IMR-90 (cell line): ENCODE results near the gene SENP5. TPM values are rescaled to one million over a fixed set of nuclear protein-coding genes. Genes with fewer than 3 reads are reported as not detected.

ENCODE experiments used
- ATAC-seq: fragments of 200-7000 bp; cut with Tn5 transposase; 2 replicates; pipeline ENCODE4 v1.9.1; 2020; ENCODE audit warnings: low read depth, mild to moderate bottlenecking, moderate library complexity
- BruUV-seq: library from RNA; stranded (reverse); fragments of 400-500 nt; replicated peaks from 2 replicates; lab custom pipeline; 2021; lab: Mats Ljungman, UMichigan
- CTCF ChIA-PET: fragments of 300-600 bp; formaldehyde crosslinking; extraction: SDS; loops from one replicate; lab custom pipeline; 2021; ENCODE audit warnings: antibody characterized with exemption; lab: Yijun Ruan, JAX
- POLR2A ChIA-PET: fragments of 300-600 bp; sonication (Branson Sonifier 250); formaldehyde crosslinking; loops from one replicate; lab custom pipeline; 2022; ENCODE audit warnings: antibody characterized with exemption; ENCODE audit not compliant: unreplicated experiment; lab: Charles Lee
- DNase-seq: peaks from one replicate; pipeline ENCODE4 v3.0.0; 2013
- H2AFZ ChIP-seq: replicated peaks from 2 replicates; pipeline ENCODE3; 2013; ENCODE audit warnings: low read length, mild to moderate bottlenecking; ENCODE audit not compliant: poor library complexity
- H2AK5ac ChIP-seq: 2 replicates; pipeline ENCODE4 v1.6.1; 2013; ENCODE audit warnings: low read depth, low read length, inconsistent platforms
- H2AK9ac ChIP-seq: replicated peaks from 2 replicates; pipeline ENCODE3; 2013; ENCODE audit warnings: mild to moderate bottlenecking, low read depth, low read length, moderate library complexity; ENCODE audit not compliant: poor library complexity
- H2BK120ac ChIP-seq: 2 replicates; pipeline ENCODE4 v1.6.1; 2013; ENCODE audit warnings: low read depth, low read length, inconsistent platforms
- H2BK15ac ChIP-seq: 3 replicates; pipeline ENCODE4 v1.6.1; 2013; ENCODE audit warnings: low read depth, low read length, inconsistent platforms
- H2BK20ac ChIP-seq: 2 replicates; pipeline ENCODE4 v1.6.1; 2013; ENCODE audit warnings: low read depth, mild to moderate bottlenecking, inconsistent platforms, low read length, moderate library complexity
- H2BK5ac ChIP-seq: 2 replicates; pipeline ENCODE4 v1.6.1; 2013; ENCODE audit warnings: mild to moderate bottlenecking, low read depth, low read length, inconsistent platforms; ENCODE audit not compliant: poor library complexity, severe bottlenecking
- H3K14ac ChIP-seq: replicated peaks from 2 replicates; pipeline ENCODE4 v1.6.1; 2013; ENCODE audit warnings: low read depth, low read length, inconsistent platforms
- H3K18ac ChIP-seq: 2 replicates; pipeline ENCODE4 v1.6.1; 2013; ENCODE audit warnings: low read depth, low read length, control low read depth
- H3K23ac ChIP-seq: 2 replicates; pipeline ENCODE4 v1.6.1; 2013; ENCODE audit warnings: low read depth, low read length, inconsistent platforms
- H3K27ac ChIP-seq: 2 replicates; pipeline ENCODE4 v1.5.1; 2013; ENCODE audit warnings: mild to moderate bottlenecking, control low read depth, low read length; ENCODE audit not compliant: insufficient read depth
- H3K27me3 ChIP-seq: 2 replicates; pipeline ENCODE4 v1.6.1; 2013; ENCODE audit warnings: low read length; ENCODE audit not compliant: control insufficient read depth, insufficient read depth
- H3K36me3 ChIP-seq: 2 replicates; pipeline ENCODE4 v1.6.1; 2013; ENCODE audit warnings: low read length, mixed read lengths; ENCODE audit not compliant: control insufficient read depth, insufficient read depth
- H3K4ac ChIP-seq: 2 replicates; pipeline ENCODE4 v1.6.1; 2013; ENCODE audit warnings: low read depth, low read length, inconsistent platforms
- H3K4me1 ChIP-seq: 2 replicates; pipeline ENCODE4 v1.6.1; 2013; ENCODE audit warnings: low read length, mixed read lengths; ENCODE audit not compliant: control insufficient read depth, insufficient read depth
- H3K4me2 ChIP-seq: 2 replicates; pipeline ENCODE4 v1.6.1; 2013; ENCODE audit warnings: low read depth, mild to moderate bottlenecking, control low read depth, low read length, moderate library complexity
- H3K4me3 ChIP-seq: 2 replicates; pipeline ENCODE4 v1.5.1; 2013; ENCODE audit warnings: low read depth, mild to moderate bottlenecking, control low read depth, low read length, moderate library complexity; ENCODE audit not compliant: insufficient read depth
- H3K56ac ChIP-seq: 2 replicates; pipeline ENCODE4 v1.6.1; 2013; ENCODE audit warnings: low read length, inconsistent platforms; ENCODE audit not compliant: insufficient read depth; ENCODE audit errors: extremely low read depth
- H3K79me1 ChIP-seq, 2 experiments: 2 replicates each; pipeline ENCODE4 v1.6.1; 2013; ENCODE audit warnings: low read length in 2 of 2, inconsistent platforms in 1 of 2, low read depth in 1 of 2
- H3K9ac ChIP-seq: 2 replicates; pipeline ENCODE4 v1.6.1; 2013; ENCODE audit warnings: low read depth, low read length, control low read depth
- H3K9me1 ChIP-seq: 2 replicates; pipeline ENCODE4 v1.6.1; 2013; ENCODE audit warnings: low read length, inconsistent platforms; ENCODE audit not compliant: insufficient read depth
- H3K9me3 ChIP-seq: 2 replicates; pipeline ENCODE4 v1.6.1; 2013; ENCODE audit warnings: low read length; ENCODE audit not compliant: control insufficient read depth, insufficient read depth
- H4K20me1 ChIP-seq: 2 replicates; pipeline ENCODE4 v1.6.1; 2013; ENCODE audit warnings: low read length, inconsistent platforms; ENCODE audit not compliant: insufficient read depth
- H4K5ac ChIP-seq: 2 replicates; pipeline ENCODE4 v1.6.1; 2013; ENCODE audit warnings: mild to moderate bottlenecking, low read depth, low read length, control low read depth
- H4K8ac ChIP-seq, 2 experiments: 2 replicates each; pipeline ENCODE4 v1.6.1; 2013; ENCODE audit warnings: low read depth in 2 of 2, low read length in 2 of 2, control low read depth in 1 of 2, inconsistent platforms in 1 of 2
- H4K91ac ChIP-seq: 2 replicates; pipeline ENCODE4 v1.6.1; 2013; ENCODE audit warnings: low read depth, low read length, inconsistent platforms; ENCODE audit not compliant: insufficient read depth
- FOS ChIP-seq: fragments of 150-350 bp; IDR thresholded peaks from 2 replicates; pipeline ENCODE4 v1.6.1; 2016; ENCODE audit warnings: low read depth, low read length
- WGBS, 2 experiments: methylation state at CpG; one replicate each; pipeline versions ENCODE4 v1.1.5 to v1.1.7; 2013; ENCODE audit warnings: missing lambda C conversion rate in 2 of 2; ENCODE audit not compliant: insufficient read length in 1 of 2; ENCODE audit errors: extremely low coverage in 2 of 2; 5-methylcytosine and 5-hydroxymethylcytosine counted together
- dilution Hi-C: fragments of 300-500 bp; cut with HindIII; formaldehyde crosslinking; loops from one replicate; pipeline ENCODE4 v1.14.3; 2018; ENCODE audit warnings: low sequenced_read_pairs; ENCODE audit not compliant: unreplicated experiment
- in situ Hi-C: fragments of 300-500 bp; cut with MboI; formaldehyde crosslinking; loops from 3 replicates; pipeline ENCODE4 v1.14.3; 2019; ENCODE audit warnings: low sequenced_read_pairs, inconsistent platforms, mixed read lengths
- intact Hi-C: fragments of 100-400 bp; cut with micrococcal nuclease; formaldehyde crosslinking; loops from 2 replicates; pipeline ENCODE4 v1.10.0; 2022
- polyA plus RNA-seq, 3 experiments: library from polyadenylated mRNA; depleted of rRNA; stranded (reverse); fragments of >200 nt; gene quantifications; 2 replicates each; pipeline ENCODE4 v1.2.3, GENCODE V29; 2012; ENCODE audit warnings: low replicate concordance in 1 of 3
- total RNA-seq: library from RNA; depleted of rRNA; stranded (reverse); fragments of >200 nt; gene quantifications from 2 replicates; pipeline ENCODE4 v1.2.3, GENCODE V29; 2012

Gene SENP5
- total and polyA plus RNA-seq, 2 of the 4 experiments (the other 2 are of a cell fraction), result 7.4 to 44.4 TPM

DNA sequence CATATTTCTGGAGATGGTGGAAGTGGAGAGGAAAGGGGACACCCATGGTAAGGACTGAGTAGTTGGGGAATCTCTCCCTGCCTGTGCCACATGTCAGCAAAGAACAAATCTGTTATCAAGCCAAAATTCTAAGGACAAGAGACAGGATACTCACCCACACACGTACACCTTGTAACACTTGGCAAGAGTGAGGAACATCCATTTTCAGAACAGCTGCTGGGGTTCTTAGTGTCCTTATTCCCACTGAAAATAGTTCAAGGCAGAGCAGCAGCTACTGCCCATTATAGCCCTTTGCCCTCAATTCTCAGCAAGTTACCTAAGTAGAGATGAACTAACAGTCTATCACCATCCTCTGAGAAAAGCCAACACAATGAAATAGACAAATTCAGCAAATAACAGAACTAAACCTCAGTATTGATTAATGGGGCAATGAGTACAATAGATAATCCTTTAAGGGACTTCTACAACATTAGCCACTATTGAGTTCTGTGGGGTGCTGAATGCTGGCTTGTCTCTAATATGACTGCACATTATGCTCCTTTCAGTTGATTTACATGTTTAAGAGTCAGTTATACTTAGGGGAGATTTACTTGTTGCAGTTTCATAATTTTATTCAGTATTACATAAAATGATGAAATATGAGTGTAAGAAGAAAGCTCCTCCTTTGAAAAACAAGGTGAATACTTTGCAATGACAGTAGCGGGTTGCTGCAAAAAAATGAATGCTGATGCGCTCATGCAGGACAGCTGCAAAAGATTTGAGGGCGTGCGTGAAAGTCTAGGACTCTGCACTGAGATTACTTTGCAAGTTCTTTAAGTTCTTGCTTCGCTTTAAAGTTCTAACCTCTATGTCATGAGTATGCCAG, 22.4 kb downstream of the SENP5 start:
- Histone ChIP-seq H2AFZ (no peak overlapping the region), H4K91ac (no peak overlapping the region), H3K4me3 (no peak overlapping the region), H3K4ac (no peak overlapping the region), H2BK120ac (no peak overlapping the region), H3K9me1 (peaks cover 8% of the 10 kb centered on the region), H2AK9ac (no peak overlapping the region), H3K27ac (no peak overlapping the region), H2BK5ac (no peak overlapping the region), H3K14ac (no peak overlapping the region), H3K4me1 (peaks cover 2% of the 10 kb centered on the region; the same call in 1 of the 2 replicates), H4K8ac (no peak overlapping the region), H3K56ac (no peak overlapping the region), H2BK15ac (no peak overlapping the region), H2BK20ac (no peak overlapping the region), H3K36me3 (peaks cover 18% of the 10 kb centered on the region), H4K20me1 (peaks cover 26% of the 10 kb centered on the region), H3K18ac (no peak overlapping the region), H3K79me1 (peaks cover 33 to 58% of the 10 kb centered on the region in 2 experiments), H3K27me3 (no peaks in the 10 kb centered on the region), H2AK5ac (no peak overlapping the region), H3K23ac (no peak overlapping the region), H3K9me3 (no peaks in the 10 kb centered on the region), H4K5ac (no peak overlapping the region), H3K4me2 (no peak overlapping the region), H3K9ac (no peak overlapping the region)
- intact Hi-C loops, result loop anchor here (5.0 kb wide), 1 partner anchor 37 kb away; no protein-coding TSS in a partner anchor
- DNase-seq (no peak), ATAC-seq (no peak)
- no TSS peak for BruUV-seq
- CTCF ChIA-PET, result no interaction called here
- in situ Hi-C loops, result no loop called here
- TF ChIP-seq FOS, result no peak
- WGBS, 2 experiments, result 100% methylated on average over 2 of the region's 6 CpGs; no CpG with 5 or more reads in 1 of the 2 experiments
- dilution Hi-C loops, result no loop called here
- POLR2A ChIA-PET, result no interaction called here
